ENCODE data around the gene CD244.

DNA sequence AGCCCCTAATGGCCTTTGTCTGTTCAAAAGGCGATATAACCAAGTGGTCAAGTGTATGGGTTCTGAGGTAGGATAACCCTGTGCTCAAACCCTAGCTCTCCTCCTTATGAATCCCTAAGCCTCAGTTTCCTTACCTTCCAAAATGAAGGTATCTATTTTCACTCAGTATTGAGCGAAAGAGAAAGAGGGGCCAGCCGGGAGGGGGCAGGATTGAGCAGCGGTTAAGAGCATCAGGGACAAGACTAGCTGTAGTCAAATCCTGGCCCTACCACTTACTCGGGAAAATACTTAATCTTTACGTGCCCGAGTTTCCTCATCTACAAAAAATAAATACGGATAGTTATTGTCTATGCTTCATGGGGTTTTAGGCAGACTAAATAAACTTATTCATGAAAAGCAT lies 41.1 kb downstream of the CD244 start:
- TF ChIP-seq, protein P1, sequence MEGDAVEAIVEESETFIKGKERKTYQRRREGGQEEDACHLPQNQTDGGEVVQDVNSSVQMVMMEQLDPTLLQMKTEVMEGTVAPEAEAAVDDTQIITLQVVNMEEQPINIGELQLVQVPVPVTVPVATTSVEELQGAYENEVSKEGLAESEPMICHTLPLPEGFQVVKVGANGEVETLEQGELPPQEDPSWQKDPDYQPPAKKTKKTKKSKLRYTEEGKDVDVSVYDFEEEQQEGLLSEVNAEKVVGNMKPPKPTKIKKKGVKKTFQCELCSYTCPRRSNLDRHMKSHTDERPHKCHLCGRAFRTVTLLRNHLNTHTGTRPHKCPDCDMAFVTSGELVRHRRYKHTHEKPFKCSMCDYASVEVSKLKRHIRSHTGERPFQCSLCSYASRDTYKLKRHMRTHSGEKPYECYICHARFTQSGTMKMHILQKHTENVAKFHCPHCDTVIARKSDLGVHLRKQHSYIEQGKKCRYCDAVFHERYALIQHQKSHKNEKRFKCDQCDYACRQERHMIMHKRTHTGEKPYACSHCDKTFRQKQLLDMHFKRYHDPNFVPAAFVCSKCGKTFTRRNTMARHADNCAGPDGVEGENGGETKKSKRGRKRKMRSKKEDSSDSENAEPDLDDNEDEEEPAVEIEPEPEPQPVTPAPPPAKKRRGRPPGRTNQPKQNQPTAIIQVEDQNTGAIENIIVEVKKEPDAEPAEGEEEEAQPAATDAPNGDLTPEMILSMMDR (IDR thresholded peaks at IDR 0.05): no peak
- TF ChIP-seq POLR2A (IDR thresholded peaks at IDR 0.05): no peak
- TF ChIP-seq POLR2AphosphoS5 (IDR thresholded peaks at IDR 0.05): no peak

All from gastroesophageal sphincter (tissue), 3 donors.